HepG2 (cell line): ENCODE measurements around the gene PRM3. TPM values are rescaled to one million over a fixed set of nuclear protein-coding genes. Genes with fewer than 3 reads are reported as not detected.
A peak's percentile ranks its signal among the peaks of the same experiment; 100 is the strongest.

Experiments
- BCL6 ChIP-seq: IDR thresholded peaks from 2 replicates; pipeline ENCODE4 v1.6.1; 2016; ENCODE audit warnings: missing genetic modification reagents, missing compliant biosample characterization
- CHD2 ChIP-seq: IDR thresholded peaks from 2 replicates; pipeline ENCODE4 v1.6.1; 2011; ENCODE audit warnings: low read depth, low read length, improper control_type of control experiment
- ELF1 ChIP-seq: sonication (generic); formaldehyde crosslinking; IDR thresholded peaks from 2 replicates; pipeline ENCODE4 v1.4.0; 2020; ENCODE audit warnings: missing genetic modification reagents
- GATAD2A ChIP-seq: IDR thresholded peaks from 2 replicates; pipeline ENCODE4 v1.6.1; 2016
- LCORL ChIP-seq, 2 experiments: fragments of 450-650 bp in 1 of 2; sonication (generic) in 1 of 2; formaldehyde crosslinking in 1 of 2; IDR thresholded peaks; 2 replicates each; pipeline versions ENCODE4 v1.5.0 to v1.6.1; 2017 to 2020; ENCODE audit warnings: antibody characterized with exemption in 1 of 2, missing genetic modification reagents in 1 of 2
- SMAD3 ChIP-seq: sonication (generic); formaldehyde crosslinking; IDR thresholded peaks from 2 replicates; pipeline ENCODE4 v1.4.0; 2020; ENCODE audit warnings: missing genetic modification reagents
- SOX13 ChIP-seq, 3 experiments: fragments of 450-650 bp in 1 of 3; sonication (generic) in 1 of 3; formaldehyde crosslinking in 1 of 3; IDR thresholded peaks in 2 of 3; conservative IDR thresholded peaks in 1 of 3; 2 replicates each; pipeline versions ENCODE4 v1.5.0 to v1.6.1; 2016 to 2020; ENCODE audit warnings: antibody characterized with exemption in 1 of 3, mild to moderate bottlenecking in 1 of 3, missing compliant biosample characterization in 1 of 3, missing genetic modification reagents in 1 of 3, moderate library complexity in 1 of 3
- TCF7 ChIP-seq: sonication (generic); IDR thresholded peaks from 2 replicates; pipeline ENCODE4 v1.6.1; 2016; ENCODE audit warnings: antibody characterized with exemption, low read depth
- TP53 ChIP-seq: sonication (generic); formaldehyde crosslinking; conservative IDR thresholded peaks from 2 replicates; pipeline ENCODE4 v1.4.0; 2020; ENCODE audit warnings: missing genetic modification reagents
- ZFP41 ChIP-seq: sonication (generic); formaldehyde crosslinking; IDR thresholded peaks from 2 replicates; pipeline ENCODE4 v1.4.0; 2020; ENCODE audit warnings: mild to moderate bottlenecking, missing genetic modification reagents, borderline replicate concordance
- ZFP62 ChIP-seq: sonication (generic); formaldehyde crosslinking; IDR thresholded peaks from 2 replicates; pipeline ENCODE4 v1.4.0; 2020; ENCODE audit warnings: missing genetic modification reagents
- ZNF143 ChIP-seq: sonication (generic); formaldehyde crosslinking; IDR thresholded peaks from 2 replicates; pipeline ENCODE4 v1.4.0; 2020; ENCODE audit warnings: missing genetic modification reagents
- ZNF772 ChIP-seq: sonication (generic); formaldehyde crosslinking; IDR thresholded peaks from 2 replicates; pipeline ENCODE4 v1.5.0; 2020; ENCODE audit warnings: mild to moderate bottlenecking, missing genetic modification reagents
- polyA plus RNA-seq, 8 experiments: library from polyadenylated mRNA; depleted of rRNA in 3 of 8; stranded (reverse) in 7 of 8; unstranded in 1 of 8; fragments of >200 nt; fragmentation: Illumina TruSeq in 4 of 8; extraction: Trizol in 4 of 8; gene quantifications; 2 replicates each; pipeline versions ENCODE4 v1.2.1 to v1.2.3, GENCODE V29; 2011 to 2016; ENCODE audit warnings: low read depth in 4 of 8, missing spikeins in 1 of 8, mixed read lengths in 1 of 8; ENCODE audit not compliant: insufficient read depth in 1 of 8
- total RNA-seq, 5 experiments: library from RNA; depleted of rRNA; stranded (reverse); fragments of >200 nt; fragmentation: Illumina TruSeq; extraction: Trizol; gene quantifications; 2 replicates each; pipeline ENCODE4 v1.2.3, GENCODE V29; 2016; ENCODE audit warnings: low read depth in 1 of 5
- TF ChIP-seq, protein P1 (sequence below): IDR thresholded peaks from 2 replicates; pipeline ENCODE4 v1.6.1; 2016; ENCODE audit warnings: low read depth
- TF ChIP-seq, protein P2 (sequence below): sonication (generic); formaldehyde crosslinking; IDR thresholded peaks from 2 replicates; pipeline ENCODE4 v1.4.0; 2020; ENCODE audit warnings: missing genetic modification reagents
- TF ChIP-seq, protein P3 (sequence below): sonication (generic); formaldehyde crosslinking; IDR thresholded peaks from 2 replicates; pipeline ENCODE4 v1.5.0; 2020; ENCODE audit warnings: mild to moderate bottlenecking, missing genetic modification reagents, borderline replicate concordance

Gene PRM3
- total and polyA plus RNA-seq, 2 of the 13 experiments (the other 11 are each of a cell fraction or from before 2014, with no cell fraction given) = not detected

DNA sequence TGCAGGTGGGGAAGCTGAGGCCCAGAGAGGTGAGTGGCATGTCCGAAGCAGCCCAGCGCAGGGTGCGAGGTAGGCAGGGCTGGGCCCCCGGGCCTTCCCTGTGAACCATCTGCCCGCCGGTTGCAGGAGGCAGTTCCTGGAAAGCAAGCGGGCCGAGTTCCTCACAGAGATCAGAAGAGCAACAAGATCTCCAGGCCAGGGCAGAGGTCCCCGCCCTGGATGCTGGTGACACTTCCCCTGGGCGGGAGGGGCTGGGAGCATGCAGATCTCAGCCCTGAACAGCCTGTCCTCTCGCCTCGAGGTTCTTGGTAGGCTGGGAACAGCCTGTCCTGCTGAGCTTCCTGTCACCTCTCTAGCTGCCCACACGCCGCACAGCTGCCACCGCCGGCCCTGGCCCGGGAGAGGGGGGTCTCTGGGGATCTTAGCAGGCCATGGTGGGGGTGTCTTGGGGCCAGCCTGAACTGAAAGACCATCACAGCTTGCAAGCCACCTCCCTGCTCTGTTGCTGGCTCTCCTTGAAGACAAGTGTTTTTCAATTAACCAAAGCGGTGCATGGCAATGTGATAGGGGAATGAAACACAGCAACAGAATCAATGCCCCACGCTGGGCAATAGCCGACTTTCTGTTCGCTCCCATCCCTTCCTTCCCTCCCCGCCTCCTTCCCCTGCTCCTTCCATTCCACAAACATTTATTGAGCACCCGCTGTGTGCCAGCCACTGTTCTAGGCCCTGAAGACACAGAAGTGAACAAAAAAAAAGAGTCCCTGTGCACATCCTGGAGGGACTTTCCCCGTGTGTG lies 49.1 kb downstream of the PRM3 start (continued):
- TF ChIP-seq TP53 (CRISPR knock-in tag) (0 out of 2 replicates have a peak, but pooled peaks have one; percentile 37), ZNF143 (CRISPR knock-in tag) (peak; percentile 51; the same call in 1 of the 2 replicates), CHD2 (no peak), ZFP41 (CRISPR knock-in tag) (no peak), BCL6 (CRISPR knock-in tag) (peak; percentile 100), LCORL (IDR thresholded peaks at IDR 0.05) (no peak), LCORL (CRISPR knock-in tag; IDR thresholded peaks at IDR 0.05) (peak; percentile 53; the same call in 1 of the 2 replicates), ZFP62 (CRISPR knock-in tag) (0 out of 2 replicates have a peak, but pooled peaks have one; percentile 36), TCF7 (peak; percentile 29; the same call in 1 of the 2 replicates), SMAD3 (CRISPR knock-in tag) (0 out of 2 replicates have a peak, but pooled peaks have one; percentile 53), SOX13 (IDR thresholded peaks at IDR 0.05) (no peak), SOX13 (CRISPR knock-in tag; conservative IDR thresholded peaks at IDR 0.05 in 1 of 2, IDR thresholded peaks at IDR 0.05 in 1 of 2) (peak in 1 of 2 experiments; percentile 56; a peak in 1 of 4 replicates), ELF1 (0 out of 2 replicates have a peak, but pooled peaks have one; percentile 45), GATAD2A (CRISPR knock-in tag) (peak; percentile 51), ZNF772 (CRISPR knock-in tag) (peak; percentile 59; the same call in 1 of the 2 replicates)
- TF ChIP-seq, protein P1, sequence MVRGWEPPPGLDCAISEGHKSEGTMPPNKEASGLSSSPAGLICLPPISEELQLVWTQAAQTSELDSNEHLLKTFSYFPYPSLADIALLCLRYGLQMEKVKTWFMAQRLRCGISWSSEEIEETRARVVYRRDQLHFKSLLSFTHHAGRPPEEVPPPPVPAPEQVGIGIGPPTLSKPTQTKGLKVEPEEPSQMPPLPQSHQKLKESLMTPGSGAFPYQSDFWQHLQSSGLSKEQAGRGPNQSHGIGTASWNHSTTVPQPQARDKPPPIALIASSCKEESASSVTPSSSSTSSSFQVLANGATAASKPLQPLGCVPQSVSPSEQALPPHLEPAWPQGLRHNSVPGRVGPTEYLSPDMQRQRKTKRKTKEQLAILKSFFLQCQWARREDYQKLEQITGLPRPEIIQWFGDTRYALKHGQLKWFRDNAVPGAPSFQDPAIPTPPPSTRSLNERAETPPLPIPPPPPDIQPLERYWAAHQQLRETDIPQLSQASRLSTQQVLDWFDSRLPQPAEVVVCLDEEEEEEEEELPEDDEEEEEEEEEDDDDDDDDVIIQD (CRISPR knock-in tag) = 0 out of 2 replicates have a peak, but pooled peaks have one; percentile 64
- TF ChIP-seq, protein P2, sequence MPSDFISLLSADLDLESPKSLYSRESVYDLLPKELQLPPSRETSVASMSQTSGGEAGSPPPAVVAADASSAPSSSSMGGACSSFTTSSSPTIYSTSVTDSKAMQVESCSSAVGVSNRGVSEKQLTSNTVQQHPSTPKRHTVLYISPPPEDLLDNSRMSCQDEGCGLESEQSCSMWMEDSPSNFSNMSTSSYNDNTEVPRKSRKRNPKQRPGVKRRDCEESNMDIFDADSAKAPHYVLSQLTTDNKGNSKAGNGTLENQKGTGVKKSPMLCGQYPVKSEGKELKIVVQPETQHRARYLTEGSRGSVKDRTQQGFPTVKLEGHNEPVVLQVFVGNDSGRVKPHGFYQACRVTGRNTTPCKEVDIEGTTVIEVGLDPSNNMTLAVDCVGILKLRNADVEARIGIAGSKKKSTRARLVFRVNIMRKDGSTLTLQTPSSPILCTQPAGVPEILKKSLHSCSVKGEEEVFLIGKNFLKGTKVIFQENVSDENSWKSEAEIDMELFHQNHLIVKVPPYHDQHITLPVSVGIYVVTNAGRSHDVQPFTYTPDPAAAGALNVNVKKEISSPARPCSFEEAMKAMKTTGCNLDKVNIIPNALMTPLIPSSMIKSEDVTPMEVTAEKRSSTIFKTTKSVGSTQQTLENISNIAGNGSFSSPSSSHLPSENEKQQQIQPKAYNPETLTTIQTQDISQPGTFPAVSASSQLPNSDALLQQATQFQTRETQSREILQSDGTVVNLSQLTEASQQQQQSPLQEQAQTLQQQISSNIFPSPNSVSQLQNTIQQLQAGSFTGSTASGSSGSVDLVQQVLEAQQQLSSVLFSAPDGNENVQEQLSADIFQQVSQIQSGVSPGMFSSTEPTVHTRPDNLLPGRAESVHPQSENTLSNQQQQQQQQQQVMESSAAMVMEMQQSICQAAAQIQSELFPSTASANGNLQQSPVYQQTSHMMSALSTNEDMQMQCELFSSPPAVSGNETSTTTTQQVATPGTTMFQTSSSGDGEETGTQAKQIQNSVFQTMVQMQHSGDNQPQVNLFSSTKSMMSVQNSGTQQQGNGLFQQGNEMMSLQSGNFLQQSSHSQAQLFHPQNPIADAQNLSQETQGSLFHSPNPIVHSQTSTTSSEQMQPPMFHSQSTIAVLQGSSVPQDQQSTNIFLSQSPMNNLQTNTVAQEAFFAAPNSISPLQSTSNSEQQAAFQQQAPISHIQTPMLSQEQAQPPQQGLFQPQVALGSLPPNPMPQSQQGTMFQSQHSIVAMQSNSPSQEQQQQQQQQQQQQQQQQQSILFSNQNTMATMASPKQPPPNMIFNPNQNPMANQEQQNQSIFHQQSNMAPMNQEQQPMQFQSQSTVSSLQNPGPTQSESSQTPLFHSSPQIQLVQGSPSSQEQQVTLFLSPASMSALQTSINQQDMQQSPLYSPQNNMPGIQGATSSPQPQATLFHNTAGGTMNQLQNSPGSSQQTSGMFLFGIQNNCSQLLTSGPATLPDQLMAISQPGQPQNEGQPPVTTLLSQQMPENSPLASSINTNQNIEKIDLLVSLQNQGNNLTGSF = 0 out of 2 replicates have a peak, but pooled peaks have one; percentile 22
- TF ChIP-seq, protein P3, sequence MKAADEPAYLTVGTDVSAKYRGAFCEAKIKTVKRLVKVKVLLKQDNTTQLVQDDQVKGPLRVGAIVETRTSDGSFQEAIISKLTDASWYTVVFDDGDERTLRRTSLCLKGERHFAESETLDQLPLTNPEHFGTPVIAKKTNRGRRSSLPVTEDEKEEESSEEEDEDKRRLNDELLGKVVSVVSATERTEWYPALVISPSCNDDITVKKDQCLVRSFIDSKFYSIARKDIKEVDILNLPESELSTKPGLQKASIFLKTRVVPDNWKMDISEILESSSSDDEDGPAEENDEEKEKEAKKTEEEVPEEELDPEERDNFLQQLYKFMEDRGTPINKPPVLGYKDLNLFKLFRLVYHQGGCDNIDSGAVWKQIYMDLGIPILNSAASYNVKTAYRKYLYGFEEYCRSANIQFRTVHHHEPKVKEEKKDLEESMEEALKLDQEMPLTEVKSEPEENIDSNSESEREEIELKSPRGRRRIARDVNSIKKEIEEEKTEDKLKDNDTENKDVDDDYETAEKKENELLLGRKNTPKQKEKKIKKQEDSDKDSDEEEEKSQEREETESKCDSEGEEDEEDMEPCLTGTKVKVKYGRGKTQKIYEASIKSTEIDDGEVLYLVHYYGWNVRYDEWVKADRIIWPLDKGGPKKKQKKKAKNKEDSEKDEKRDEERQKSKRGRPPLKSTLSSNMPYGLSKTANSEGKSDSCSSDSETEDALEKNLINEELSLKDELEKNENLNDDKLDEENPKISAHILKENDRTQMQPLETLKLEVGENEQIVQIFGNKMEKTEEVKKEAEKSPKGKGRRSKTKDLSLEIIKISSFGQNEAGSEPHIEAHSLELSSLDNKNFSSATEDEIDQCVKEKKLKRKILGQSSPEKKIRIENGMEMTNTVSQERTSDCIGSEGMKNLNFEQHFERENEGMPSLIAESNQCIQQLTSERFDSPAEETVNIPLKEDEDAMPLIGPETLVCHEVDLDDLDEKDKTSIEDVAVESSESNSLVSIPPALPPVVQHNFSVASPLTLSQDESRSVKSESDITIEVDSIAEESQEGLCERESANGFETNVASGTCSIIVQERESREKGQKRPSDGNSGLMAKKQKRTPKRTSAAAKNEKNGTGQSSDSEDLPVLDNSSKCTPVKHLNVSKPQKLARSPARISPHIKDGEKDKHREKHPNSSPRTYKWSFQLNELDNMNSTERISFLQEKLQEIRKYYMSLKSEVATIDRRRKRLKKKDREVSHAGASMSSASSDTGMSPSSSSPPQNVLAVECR (CRISPR knock-in tag) = peak; percentile 36; the same call in 1 of the 2 replicates
